B cell (primary cell): ENCODE results near the gene PUS10. TPM values are rescaled to one million over a fixed set of nuclear protein-coding genes. Genes with fewer than 3 reads are reported as not detected.
"Not testable (repeated sequence)": the region's sequence is repeated elsewhere in the genome, so short reads cannot be mapped to it uniquely, and the experiment has no call there.

ENCODE experiments used
- ATAC-seq: fragments of 200-7000 bp; cut with Tn5 transposase; one replicate; pipeline ENCODE4 v1.10.0; 2021; ENCODE audit warnings: low read depth, mild to moderate bottlenecking, moderate number of reproducible peaks, moderate library complexity
- CTCF ChIA-PET: fragments of 350-600 bp; sonication (Branson Sonifier 250); formaldehyde crosslinking; loops from one replicate; lab custom pipeline; 2021; ENCODE audit warnings: antibody characterized with exemption, inconsistent platforms; lab: Charles Lee
- POLR2A ChIA-PET: fragments of 350-600 bp; sonication (Branson Sonifier 250); formaldehyde crosslinking; loops from one replicate; lab custom pipeline; 2021; ENCODE audit warnings: antibody characterized with exemption; lab: Charles Lee
- DNase-seq: peaks from one replicate; pipeline ENCODE4 v3.0.0; 2013
- H2AFZ ChIP-seq: 2 replicates; pipeline ENCODE4 v1.6.1; 2012; ENCODE audit warnings: mild to moderate bottlenecking, low read depth, low read length; ENCODE audit not compliant: insufficient read depth, poor library complexity, severe bottlenecking
- H3K27ac ChIP-seq, 2 donors: 1 replicate in 1 of 2; 2 replicates in 1 of 2; pipeline ENCODE4 v1.5.1; 2012 to 2013; ENCODE audit warnings: low read length in 2 of 2, mild to moderate bottlenecking in 2 of 2, moderate library complexity in 1 of 2
- H3K27me3 ChIP-seq, 4 experiments: fragments of 200-600 bp in 1 of 4; sonication (generic) in 1 of 4; replicated peaks in 1 of 4; 1 replicate in 2 of 4; 2 replicates in 2 of 4; pipeline versions ENCODE4 v1.6.1 to v1.7.0; 2013 to 2016; ENCODE audit warnings: low read length in 3 of 4, mild to moderate bottlenecking in 2 of 4, mixed read lengths in 1 of 4, moderate library complexity in 1 of 4; ENCODE audit not compliant: insufficient read depth in 4 of 4, control insufficient read depth in 3 of 4; ENCODE audit errors: control extremely low read depth in 1 of 4
- H3K36me3 ChIP-seq, 2 experiments: replicated peaks in 1 of 2; 1 replicate in 1 of 2; 2 replicates in 1 of 2; pipeline versions ENCODE4 v1.6.1 to v1.7.1; 2013; ENCODE audit warnings: low read length in 1 of 2; ENCODE audit not compliant: insufficient read depth in 2 of 2, control insufficient read depth in 1 of 2; ENCODE audit errors: control extremely low read depth in 1 of 2, extremely low read depth in 1 of 2
- H3K4me1 ChIP-seq, 2 donors: fragments of 200-600 bp in 1 of 2; sonication (generic) in 1 of 2; 1 replicate in 1 of 2; 2 replicates in 1 of 2; pipeline versions ENCODE4 v1.5.1 to v1.6.1; 2013 to 2017; ENCODE audit warnings: low read length in 2 of 2; ENCODE audit not compliant: control insufficient read depth in 2 of 2, insufficient read depth in 2 of 2
- H3K4me2 ChIP-seq: replicated peaks from 2 replicates; pipeline ENCODE3; 2012; ENCODE audit warnings: mild to moderate bottlenecking, low read depth, low read length; ENCODE audit not compliant: poor library complexity, severe bottlenecking
- H3K4me3 ChIP-seq, 5 experiments: fragments of 200-600 bp in 1 of 5; sonication (generic) in 1 of 5; 1 replicate in 3 of 5; 2 replicates in 2 of 5; pipeline versions ENCODE4 v1.5.1 to v1.7.0; 2011 to 2016; ENCODE audit warnings: low read length in 4 of 5, mild to moderate bottlenecking in 4 of 5, low read depth in 2 of 5, control low read depth in 1 of 5, moderate library complexity in 1 of 5; ENCODE audit not compliant: insufficient read depth in 1 of 5; ENCODE audit errors: control extremely low read depth in 1 of 5, extremely low read depth in 1 of 5
- H3K79me2 ChIP-seq: fragments of 200-600 bp; sonication (generic); one replicate; pipeline ENCODE4 v1.6.0; 2016; ENCODE audit warnings: low read length; ENCODE audit not compliant: control insufficient read depth, insufficient read depth
- H3K9ac ChIP-seq: fragments of 200-600 bp; sonication (generic); 2 replicates; pipeline ENCODE4 v1.6.1; 2017; ENCODE audit warnings: mild to moderate bottlenecking, low read length, moderate library complexity
- H3K9me3 ChIP-seq, 3 donors: one replicate each; pipeline versions ENCODE4 v1.6.1 to v1.7.1; 2013; ENCODE audit warnings: low read length in 2 of 3; ENCODE audit not compliant: control insufficient read depth in 2 of 3, insufficient read depth in 1 of 3; ENCODE audit errors: control extremely low read depth in 1 of 3
- H4K20me1 ChIP-seq: 2 replicates; pipeline ENCODE4 v1.6.0; 2012; ENCODE audit warnings: mild to moderate bottlenecking, low read length; ENCODE audit not compliant: insufficient read depth, control insufficient read depth, poor library complexity, severe bottlenecking
- H3K27ac Mint-ChIP-seq: one replicate; pipeline ENCODE4 v1.8.0; 2021; ENCODE audit warnings: mixed read lengths
- H3K27me3 Mint-ChIP-seq: one replicate; pipeline ENCODE4 v1.8.0; 2021; ENCODE audit warnings: mixed read lengths
- H3K4me1 Mint-ChIP-seq: one replicate; pipeline ENCODE4 v1.8.0; 2021; ENCODE audit warnings: mixed read lengths
- H3K4me3 Mint-ChIP-seq: one replicate; pipeline ENCODE4 v1.8.0; 2021; ENCODE audit warnings: mixed read lengths
- H3K9me3 Mint-ChIP-seq: one replicate; pipeline ENCODE4 v1.8.0; 2022; ENCODE audit warnings: mixed read lengths; ENCODE audit not compliant: insufficient read depth
- EZH2 ChIP-seq: IDR thresholded peaks from 2 replicates; pipeline ENCODE4 v1.6.1; 2012; ENCODE audit warnings: borderline replicate concordance, low read depth, mild to moderate bottlenecking, moderate library complexity, low read length; ENCODE audit not compliant: insufficient read depth, poor library complexity, severe bottlenecking
- WGBS: methylation state at CpG from one replicate; pipeline ENCODE4 v1.1.5; 2013; ENCODE audit warnings: missing lambda C conversion rate; ENCODE audit not compliant: insufficient coverage; 5-methylcytosine and 5-hydroxymethylcytosine counted together
- intact Hi-C: fragments of 100-400 bp; cut with micrococcal nuclease; formaldehyde crosslinking; loops from one replicate; pipeline ENCODE4 v1.10.0; 2022
- polyA plus RNA-seq: library from polyadenylated mRNA; depleted of rRNA; stranded (reverse); fragments of >200 nt; gene quantifications from 2 replicates; pipeline ENCODE4 v1.2.3, GENCODE V29; 2012
- total RNA-seq, 2 donors: library from RNA; stranded (reverse); fragments of 120-200 nt in 1 of 2; gene quantifications; 1 replicate in 1 of 2; 2 replicates in 1 of 2; pipeline versions ENCODE4 v1.2.3 to v1.2.4, GENCODE V29; 2013 to 2022
- TF ChIP-seq, protein P1 (sequence below): fragments of 200-600 bp; IDR thresholded peaks from one replicate; pipeline ENCODE4 v1.8.0; 2022; ENCODE audit warnings: antibody characterized with exemption, mild to moderate bottlenecking

PUS10 gene
- total and polyA plus RNA-seq, 2 donors (not counting 1 experiment from before 2014, with no cell fraction given), result 3.2 to 7.1 TPM

DNA sequence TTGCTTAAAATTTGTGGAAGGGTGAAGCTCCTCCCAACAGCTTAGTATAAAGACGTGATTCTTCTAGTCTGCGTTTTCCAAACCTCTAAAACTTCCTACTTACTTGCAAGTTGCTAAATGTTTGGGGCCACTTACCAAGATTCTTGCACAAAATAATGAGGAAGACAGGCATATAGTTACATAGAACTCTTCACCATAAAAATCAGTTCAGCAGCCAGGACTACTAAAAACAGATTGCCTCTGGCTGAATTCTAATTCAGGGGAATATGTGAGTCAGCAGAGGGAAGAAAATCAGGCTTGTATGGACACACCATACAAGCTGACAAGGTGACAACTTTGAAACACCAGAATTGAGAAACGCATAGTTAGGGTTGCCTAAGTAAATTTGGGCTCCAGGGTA lies 3.3 kb downstream of the PUS10 start:
- intact Hi-C loops, result loop anchor here (5.0 kb wide), 1 partner anchor 523 kb away; the partner anchor contains the start of gene XPO1
- H3K4me1 ChIP-seq, result peaks cover 5 to 19% of the 10 kb centered on the region in 2 donors
- DNase-seq (no peak), ATAC-seq (no peak)
- peak overlapping the region; percentile 8 for H3K4me3 Mint-ChIP-seq
- peaks cover 0 to 2% of the 10 kb centered on the region in 2 experiments for H3K36me3 ChIP-seq
- ChIA-PET CTCF (no interaction called here), POLR2A (no interaction called here)
- peaks cover 31% of the 10 kb centered on the region for H3K79me2 ChIP-seq
- no peak overlapping the region for H3K4me2 ChIP-seq
- H3K4me1 Mint-ChIP-seq, result peaks cover 32% of the 10 kb centered on the region
- no peak overlapping the region for H3K4me3 ChIP-seq
- TF ChIP-seq EZH2, result no peak
- TF ChIP-seq, protein P1, sequence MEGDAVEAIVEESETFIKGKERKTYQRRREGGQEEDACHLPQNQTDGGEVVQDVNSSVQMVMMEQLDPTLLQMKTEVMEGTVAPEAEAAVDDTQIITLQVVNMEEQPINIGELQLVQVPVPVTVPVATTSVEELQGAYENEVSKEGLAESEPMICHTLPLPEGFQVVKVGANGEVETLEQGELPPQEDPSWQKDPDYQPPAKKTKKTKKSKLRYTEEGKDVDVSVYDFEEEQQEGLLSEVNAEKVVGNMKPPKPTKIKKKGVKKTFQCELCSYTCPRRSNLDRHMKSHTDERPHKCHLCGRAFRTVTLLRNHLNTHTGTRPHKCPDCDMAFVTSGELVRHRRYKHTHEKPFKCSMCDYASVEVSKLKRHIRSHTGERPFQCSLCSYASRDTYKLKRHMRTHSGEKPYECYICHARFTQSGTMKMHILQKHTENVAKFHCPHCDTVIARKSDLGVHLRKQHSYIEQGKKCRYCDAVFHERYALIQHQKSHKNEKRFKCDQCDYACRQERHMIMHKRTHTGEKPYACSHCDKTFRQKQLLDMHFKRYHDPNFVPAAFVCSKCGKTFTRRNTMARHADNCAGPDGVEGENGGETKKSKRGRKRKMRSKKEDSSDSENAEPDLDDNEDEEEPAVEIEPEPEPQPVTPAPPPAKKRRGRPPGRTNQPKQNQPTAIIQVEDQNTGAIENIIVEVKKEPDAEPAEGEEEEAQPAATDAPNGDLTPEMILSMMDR, result no peak
- no peaks in the 10 kb centered on the region for H3K9me3 ChIP-seq
- no peaks in the 10 kb centered on the region for H3K27me3 ChIP-seq
- no peaks in the 10 kb centered on the region for H3K27me3 Mint-ChIP-seq
- peak overlapping the region; percentile 39 for H3K27ac Mint-ChIP-seq
- H3K9ac ChIP-seq, result no peak overlapping the region
- 100% methylated on average over 1 of the region's 3 CpGs for WGBS
- no peaks in the 10 kb centered on the region for H4K20me1 ChIP-seq
- H3K9me3 Mint-ChIP-seq, result no peaks in the 10 kb centered on the region
- H2AFZ ChIP-seq, result no peak overlapping the region
- no peak overlapping the region for H3K27ac ChIP-seq

DNA sequence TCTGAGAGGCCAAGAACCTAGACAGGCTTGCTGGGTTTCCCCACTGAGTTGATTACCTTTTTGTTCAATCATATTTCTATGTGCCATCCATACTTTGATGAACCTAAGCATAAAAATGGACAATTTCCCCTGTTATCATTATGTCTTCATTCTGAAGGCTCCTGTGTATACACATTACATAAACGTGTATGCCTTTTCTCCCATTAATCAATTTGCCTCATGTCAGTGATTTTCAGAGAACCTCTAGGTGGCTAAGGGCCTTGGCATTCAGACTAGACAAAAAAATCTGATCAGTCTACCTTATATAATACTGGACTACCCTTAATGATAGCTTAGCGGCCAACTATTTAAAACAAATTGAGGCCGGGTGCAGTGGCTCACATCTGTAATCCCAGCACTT lies 4.7 kb downstream of the PUS10 start:
- H3K27ac ChIP-seq, result no peak overlapping the region
- H3K4me2 ChIP-seq, result no peak overlapping the region
- no peaks in the 10 kb centered on the region for H3K27me3 ChIP-seq
- ATAC-seq (no peak), DNase-seq (no peak)
- no peak overlapping the region for H2AFZ ChIP-seq
- peaks cover 5 to 8% of the 10 kb centered on the region in 2 donors for H3K4me1 ChIP-seq
- H3K27ac Mint-ChIP-seq, result no peak overlapping the region
- H3K4me3 ChIP-seq, result no peak overlapping the region
- ChIA-PET CTCF (interaction anchor here (0.5 kb wide), 1 partner anchor 340 kb away, joined by 3 read pairs; no protein-coding TSS in a partner anchor), POLR2A (no interaction called here)
- H3K9ac ChIP-seq, result no peak overlapping the region
- H3K27me3 Mint-ChIP-seq, result no peaks in the 10 kb centered on the region
- H3K9me3 ChIP-seq, result no peaks in the 10 kb centered on the region
- H3K4me3 Mint-ChIP-seq, result no peak overlapping the region
- intact Hi-C loops, result no loop called here
- no CpG with 5 or more reads among the region's 3 CpGs for WGBS
- H3K4me1 Mint-ChIP-seq, result peaks cover 22% of the 10 kb centered on the region
- TF ChIP-seq EZH2, result no peak
- TF ChIP-seq, protein P1, result no peak
- no peaks in the 10 kb centered on the region for H4K20me1 ChIP-seq
- no peaks in the 10 kb centered on the region for H3K9me3 Mint-ChIP-seq
- peaks cover 20% of the 10 kb centered on the region for H3K79me2 ChIP-seq
- H3K36me3 ChIP-seq, result peaks cover 0 to 2% of the 10 kb centered on the region in 2 experiments

- H3K9me3 ChIP-seq, H3K4me2 ChIP-seq, ATAC-seq, H3K9ac ChIP-seq, H3K27me3 ChIP-seq, H4K20me1 ChIP-seq, POLR2A ChIA-PET, CTCF ChIA-PET, H3K27ac Mint-ChIP-seq, H3K4me1 ChIP-seq, H3K79me2 ChIP-seq, H3K4me3 Mint-ChIP-seq, H3K9me3 Mint-ChIP-seq, H3K4me3 ChIP-seq, H2AFZ ChIP-seq, H3K36me3 ChIP-seq, DNase-seq, H3K27me3 Mint-ChIP-seq, intact Hi-C loops, H3K27ac ChIP-seq: not testable (repeated sequence)
- peaks cover 18% of the 10 kb centered on the region for H3K4me1 Mint-ChIP-seq
- WGBS, result no CpG with 5 or more reads among the region's 2 CpGs
Observed at GRCh38 chr2:61012303-61012702, 5.8 kb downstream of the PUS10 start.
